ENCODE results near the gene STAG1. TPM values are rescaled to one million over a fixed set of nuclear protein-coding genes. Genes with fewer than 3 reads are reported as not detected.

The STAG1 gene
- polyA plus RNA-seq, 1 donor from 2014 or later = 30.8 TPM

DNA sequence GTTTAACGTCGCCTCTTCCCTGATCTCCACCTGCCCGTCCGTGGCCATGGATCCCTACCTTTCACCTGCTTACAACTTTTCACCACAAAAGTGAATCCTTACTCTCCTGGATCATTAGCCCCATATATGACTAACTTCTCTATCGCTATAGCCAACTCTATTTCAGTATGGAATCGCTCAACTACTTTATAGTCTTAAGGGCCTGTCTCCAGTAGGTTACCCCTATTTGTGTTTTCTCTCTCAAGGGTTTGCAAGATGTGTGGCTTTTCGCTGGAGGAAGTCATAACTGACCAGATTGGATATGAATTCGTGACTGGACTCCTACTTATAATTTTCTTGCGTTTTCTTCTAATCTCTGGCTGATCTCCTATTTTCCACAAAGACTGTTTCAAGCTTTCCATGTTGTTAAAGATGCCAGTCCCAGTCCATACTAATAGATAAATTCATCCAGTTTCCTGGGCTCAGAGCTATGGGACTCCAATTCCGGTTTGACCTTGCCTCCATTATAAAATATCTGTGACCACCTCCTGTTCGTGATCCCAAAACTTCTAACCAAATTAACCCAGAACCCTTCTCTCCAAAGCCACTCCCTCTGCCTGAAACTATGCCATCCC is 1.3 kb upstream of the STAG1 start:
- H3K9me2 ChIP-seq (ENCODE audit: insufficient read depth, low read length) = no peaks in the 10 kb centered on the region
- peak overlapping the region; percentile 96 for H3K4me2 ChIP-seq (ENCODE audit: low read length)
- H3K27ac ChIP-seq (ENCODE audit: low read length) = peak overlapping the region; percentile 98
- H3K4me3 ChIP-seq (ENCODE audit: low read length) = peak overlapping the region; percentile 82
- H3K9ac ChIP-seq (ENCODE audit: low read length) = peak overlapping the region; percentile 94
- no peaks in the 10 kb centered on the region for H3K36me3 ChIP-seq (ENCODE audit: insufficient read depth, low read length)
- no peaks in the 10 kb centered on the region for H3F3A ChIP-seq (ENCODE audit: insufficient read depth, low read length, poor library complexity, severe bottlenecking)
- H4K20me1 ChIP-seq (ENCODE audit: insufficient read depth) = no peaks in the 10 kb centered on the region
- H3K79me2 ChIP-seq (replicated peaks; ENCODE audit: insufficient read depth, low read length) = peaks cover 29% of the 10 kb centered on the region
- peak overlapping the region; percentile 96 for H2AFZ ChIP-seq (ENCODE audit: low read depth, low read length)
- no peaks in the 10 kb centered on the region for H3K27me3 ChIP-seq (ENCODE audit: insufficient read depth, low read depth, low read length)
- TF ChIP-seq POLR2AphosphoS5 (IDR thresholded peaks at IDR 0.05) = no peak
- no peak for TF ChIP-seq EP300 (conservative IDR thresholded peaks at IDR 0.05; ENCODE audit: poor library complexity, severe bottlenecking)
- TF ChIP-seq RAD21 (conservative IDR thresholded peaks at IDR 0.05) = no peak
- no peak for TF ChIP-seq SMC3 (conservative IDR thresholded peaks at IDR 0.05; ENCODE audit: poor library complexity)
- TF ChIP-seq CTCF (IDR thresholded peaks at IDR 0.05; ENCODE audit: poor library complexity, severe bottlenecking) = no peak
- TF ChIP-seq EZH2 (IDR thresholded peaks at IDR 0.05; ENCODE audit: borderline replicate concordance, insufficient read depth, low read length, poor library complexity, severe bottlenecking) = no peak
- no peak for TF ChIP-seq TAF1 (IDR thresholded peaks at IDR 0.05; ENCODE audit: low read depth)
- no peaks in the 10 kb centered on the region for H3K9me3 ChIP-seq (ENCODE audit: low read length)

GRCh38 chr3:136752422-136753325 is 496 bp upstream of the STAG1 start:
- no peaks in the 10 kb centered on the region for H4K20me1 ChIP-seq (ENCODE audit: insufficient read depth)
- H2AFZ ChIP-seq (ENCODE audit: low read depth, low read length) = peak overlapping the region; percentile 96
- H3K9ac ChIP-seq (ENCODE audit: low read length) = peak overlapping the region; percentile 94
- TF ChIP-seq TAF1 (IDR thresholded peaks at IDR 0.05; ENCODE audit: low read depth) (peak; percentile 92), SMC3 (conservative IDR thresholded peaks at IDR 0.05; ENCODE audit: poor library complexity) (peak; percentile 63), CTCF (IDR thresholded peaks at IDR 0.05; ENCODE audit: poor library complexity, severe bottlenecking) (no peak), EP300 (conservative IDR thresholded peaks at IDR 0.05; ENCODE audit: poor library complexity, severe bottlenecking) (peak; percentile 46), POLR2AphosphoS5 (IDR thresholded peaks at IDR 0.05) (peak; percentile 61), MXI1 (conservative IDR thresholded peaks at IDR 0.05; ENCODE audit: poor library complexity, severe bottlenecking) (peak; percentile 79), EZH2 (IDR thresholded peaks at IDR 0.05; ENCODE audit: borderline replicate concordance, insufficient read depth, low read length, poor library complexity, severe bottlenecking) (no peak), RAD21 (conservative IDR thresholded peaks at IDR 0.05) (peak; percentile 62)
- TF ChIP-seq, protein P1, sequence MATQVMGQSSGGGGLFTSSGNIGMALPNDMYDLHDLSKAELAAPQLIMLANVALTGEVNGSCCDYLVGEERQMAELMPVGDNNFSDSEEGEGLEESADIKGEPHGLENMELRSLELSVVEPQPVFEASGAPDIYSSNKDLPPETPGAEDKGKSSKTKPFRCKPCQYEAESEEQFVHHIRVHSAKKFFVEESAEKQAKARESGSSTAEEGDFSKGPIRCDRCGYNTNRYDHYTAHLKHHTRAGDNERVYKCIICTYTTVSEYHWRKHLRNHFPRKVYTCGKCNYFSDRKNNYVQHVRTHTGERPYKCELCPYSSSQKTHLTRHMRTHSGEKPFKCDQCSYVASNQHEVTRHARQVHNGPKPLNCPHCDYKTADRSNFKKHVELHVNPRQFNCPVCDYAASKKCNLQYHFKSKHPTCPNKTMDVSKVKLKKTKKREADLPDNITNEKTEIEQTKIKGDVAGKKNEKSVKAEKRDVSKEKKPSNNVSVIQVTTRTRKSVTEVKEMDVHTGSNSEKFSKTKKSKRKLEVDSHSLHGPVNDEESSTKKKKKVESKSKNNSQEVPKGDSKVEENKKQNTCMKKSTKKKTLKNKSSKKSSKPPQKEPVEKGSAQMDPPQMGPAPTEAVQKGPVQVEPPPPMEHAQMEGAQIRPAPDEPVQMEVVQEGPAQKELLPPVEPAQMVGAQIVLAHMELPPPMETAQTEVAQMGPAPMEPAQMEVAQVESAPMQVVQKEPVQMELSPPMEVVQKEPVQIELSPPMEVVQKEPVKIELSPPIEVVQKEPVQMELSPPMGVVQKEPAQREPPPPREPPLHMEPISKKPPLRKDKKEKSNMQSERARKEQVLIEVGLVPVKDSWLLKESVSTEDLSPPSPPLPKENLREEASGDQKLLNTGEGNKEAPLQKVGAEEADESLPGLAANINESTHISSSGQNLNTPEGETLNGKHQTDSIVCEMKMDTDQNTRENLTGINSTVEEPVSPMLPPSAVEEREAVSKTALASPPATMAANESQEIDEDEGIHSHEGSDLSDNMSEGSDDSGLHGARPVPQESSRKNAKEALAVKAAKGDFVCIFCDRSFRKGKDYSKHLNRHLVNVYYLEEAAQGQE (IDR thresholded peaks at IDR 0.05; ENCODE audit: borderline replicate concordance) = peak; percentile 92
- H3F3A ChIP-seq (ENCODE audit: insufficient read depth, low read length, poor library complexity, severe bottlenecking) = no peaks in the 10 kb centered on the region
- no peaks in the 10 kb centered on the region for H3K36me3 ChIP-seq (ENCODE audit: insufficient read depth, low read length)
- H3K27me3 ChIP-seq (ENCODE audit: insufficient read depth, low read depth, low read length) = no peaks in the 10 kb centered on the region
- H3K9me3 ChIP-seq (ENCODE audit: low read length) = no peaks in the 10 kb centered on the region
- peak overlapping the region; percentile 96 for H3K4me2 ChIP-seq (ENCODE audit: low read length)
- H3K27ac ChIP-seq (ENCODE audit: low read length) = peak overlapping the region; percentile 98
- H3K9me2 ChIP-seq (ENCODE audit: insufficient read depth, low read length) = no peaks in the 10 kb centered on the region
- H3K79me2 ChIP-seq (replicated peaks; ENCODE audit: insufficient read depth, low read length) = peaks cover 35% of the 10 kb centered on the region
- peak overlapping the region; percentile 82 for H3K4me3 ChIP-seq (ENCODE audit: low read length)

Data from neural cell (in vitro differentiated cells).